Mesendoderm (in vitro differentiated cells): ENCODE data around the gene PHACTR1.

Experiments
- DNase-seq: peaks from one replicate; pipeline ENCODE4 v3.0.0; 2013
- H2AK5ac ChIP-seq: 2 replicates; pipeline ENCODE4 v1.6.1; 2013; ENCODE audit warnings: low read length, inconsistent platforms
- H2BK120ac ChIP-seq: 2 replicates; pipeline ENCODE4 v1.6.1; 2013; ENCODE audit warnings: low read depth, mild to moderate bottlenecking, low read length, moderate library complexity, mixed read lengths
- H2BK15ac ChIP-seq: replicated peaks from 2 replicates; pipeline ENCODE4 v1.6.1; 2013; ENCODE audit warnings: low read depth, mild to moderate bottlenecking, moderate library complexity
- H2BK5ac ChIP-seq: 2 replicates; pipeline ENCODE4 v1.6.1; 2013; ENCODE audit warnings: low read length, inconsistent platforms
- H3K18ac ChIP-seq: 2 replicates; pipeline ENCODE4 v1.6.1; 2013; ENCODE audit warnings: mild to moderate bottlenecking, low read length, mixed read lengths
- H3K23ac ChIP-seq: one replicate; pipeline ENCODE4 v1.6.1; 2013; ENCODE audit warnings: low read length
- H3K27ac ChIP-seq: 2 replicates; pipeline ENCODE4 v1.5.1; 2013; ENCODE audit warnings: low read depth, mild to moderate bottlenecking, inconsistent platforms, low read length, moderate library complexity
- H3K27me3 ChIP-seq: 2 replicates; pipeline ENCODE4 v1.6.1; 2013; ENCODE audit warnings: low read length, control low read depth, mild to moderate bottlenecking, inconsistent platforms; ENCODE audit not compliant: insufficient read depth, poor library complexity
- H3K36me3 ChIP-seq: 2 replicates; pipeline ENCODE4 v1.6.1; 2013; ENCODE audit warnings: low read length, inconsistent platforms; ENCODE audit not compliant: control insufficient read depth, insufficient read depth
- H3K4ac ChIP-seq: one replicate; pipeline ENCODE4 v1.6.1; 2013; ENCODE audit warnings: low read depth, mild to moderate bottlenecking, low read length, moderate library complexity
- H3K4me1 ChIP-seq: 2 replicates; pipeline ENCODE4 v1.6.1; 2013; ENCODE audit warnings: low read depth, low read length, inconsistent platforms; ENCODE audit not compliant: control insufficient read depth
- H3K4me2 ChIP-seq: 2 replicates; pipeline ENCODE4 v1.6.1; 2013; ENCODE audit warnings: low read length
- H3K4me3 ChIP-seq: 2 replicates; pipeline ENCODE4 v1.5.1; 2013; ENCODE audit warnings: mild to moderate bottlenecking, low read length
- H3K56ac ChIP-seq: one replicate; pipeline ENCODE4 v1.6.1; 2013; ENCODE audit warnings: low read length
- H3K79me1 ChIP-seq: 2 replicates; pipeline ENCODE4 v1.6.1; 2013; ENCODE audit warnings: low read length, inconsistent platforms
- H3K79me2 ChIP-seq: 2 replicates; pipeline ENCODE4 v1.6.1; 2013; ENCODE audit warnings: mild to moderate bottlenecking, low read length; ENCODE audit not compliant: control insufficient read depth, insufficient read depth
- H3K9ac ChIP-seq: 2 replicates; pipeline ENCODE4 v1.6.1; 2013; ENCODE audit warnings: low read length, inconsistent platforms
- H4K5ac ChIP-seq: one replicate; pipeline ENCODE4 v1.6.1; 2013; ENCODE audit warnings: low read length
- H4K8ac ChIP-seq: one replicate; pipeline ENCODE4 v1.6.1; 2013; ENCODE audit warnings: low read depth, mild to moderate bottlenecking, control low read depth, low read length, moderate library complexity
- WGBS: extraction: QIAGEN DNeasy Blood & Tissue Kit; methylation state at CpG from one replicate; pipeline ENCODE4 v1.1.7; 2013; ENCODE audit warnings: low lambda C conversion rate, missing lambda C conversion rate; ENCODE audit not compliant: insufficient coverage; ENCODE audit errors: extremely low coverage; 5-methylcytosine and 5-hydroxymethylcytosine counted together

The PHACTR1 gene

GRCh38 chr6:12785921-12786320 lies 69.4 kb downstream of the PHACTR1 start:
- Histone ChIP-seq H3K18ac (no peak overlapping the region), H2AK5ac (no peak overlapping the region), H3K4ac (no peak overlapping the region), H3K79me1 (no peaks in the 10 kb centered on the region), H4K8ac (no peak overlapping the region), H3K4me3 (no peak overlapping the region), H3K9ac (no peak overlapping the region), H3K56ac (no peak overlapping the region), H4K5ac (no peak overlapping the region), H2BK5ac (no peak overlapping the region), H3K23ac (no peak overlapping the region), H3K4me1 (no peaks in the 10 kb centered on the region), H3K79me2 (no peaks in the 10 kb centered on the region), H3K27me3 (no peaks in the 10 kb centered on the region), H3K27ac (no peak overlapping the region), H3K4me2 (no peak overlapping the region), H2BK120ac (no peak overlapping the region), H2BK15ac (no peak overlapping the region), H3K36me3 (no peaks in the 10 kb centered on the region)
- WGBS, result no CpG with 5 or more reads among the region's 4 CpGs
- DNase-seq, result no peak

DNA sequence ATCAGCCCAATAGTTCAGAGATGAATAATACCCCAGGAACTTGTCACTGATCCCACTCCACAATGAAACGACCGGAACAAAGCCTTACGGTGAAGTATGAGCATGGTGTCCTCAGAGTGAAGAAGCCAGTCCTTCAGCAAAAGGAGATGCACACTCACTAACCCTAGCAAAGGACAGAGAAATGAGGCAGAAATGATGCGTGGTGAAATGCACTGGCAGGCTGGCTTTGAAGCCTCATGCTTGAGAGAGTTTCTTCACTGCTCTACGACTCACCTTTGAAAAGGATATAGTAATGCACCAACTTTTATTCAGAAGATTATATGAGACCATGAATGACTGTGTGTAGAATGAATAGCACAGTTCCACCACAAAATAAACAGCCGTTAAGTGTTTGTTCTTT lies 74.8 kb downstream of the PHACTR1 start:
- H3K79me2 ChIP-seq, result no peaks in the 10 kb centered on the region
- no peak overlapping the region for H3K18ac ChIP-seq
- H2BK15ac ChIP-seq, result no peak overlapping the region
- no peak overlapping the region for H4K8ac ChIP-seq
- no peak overlapping the region for H4K5ac ChIP-seq
- no peak overlapping the region for H3K4me3 ChIP-seq
- no peak overlapping the region for H2BK5ac ChIP-seq
- no peaks in the 10 kb centered on the region for H3K4me1 ChIP-seq
- H3K23ac ChIP-seq, result no peak overlapping the region
- H3K27me3 ChIP-seq, result no peaks in the 10 kb centered on the region
- H3K36me3 ChIP-seq, result no peaks in the 10 kb centered on the region
- no peak overlapping the region for H2AK5ac ChIP-seq
- no peak overlapping the region for H3K4me2 ChIP-seq
- H2BK120ac ChIP-seq, result no peak overlapping the region
- no peak overlapping the region for H3K9ac ChIP-seq
- no peaks in the 10 kb centered on the region for H3K79me1 ChIP-seq
- WGBS, result no CpG with 5 or more reads among the region's 6 CpGs
- H3K27ac ChIP-seq, result no peak overlapping the region
- no peak overlapping the region for H3K4ac ChIP-seq
- no peak overlapping the region for H3K56ac ChIP-seq
- no peak for DNase-seq

DNA sequence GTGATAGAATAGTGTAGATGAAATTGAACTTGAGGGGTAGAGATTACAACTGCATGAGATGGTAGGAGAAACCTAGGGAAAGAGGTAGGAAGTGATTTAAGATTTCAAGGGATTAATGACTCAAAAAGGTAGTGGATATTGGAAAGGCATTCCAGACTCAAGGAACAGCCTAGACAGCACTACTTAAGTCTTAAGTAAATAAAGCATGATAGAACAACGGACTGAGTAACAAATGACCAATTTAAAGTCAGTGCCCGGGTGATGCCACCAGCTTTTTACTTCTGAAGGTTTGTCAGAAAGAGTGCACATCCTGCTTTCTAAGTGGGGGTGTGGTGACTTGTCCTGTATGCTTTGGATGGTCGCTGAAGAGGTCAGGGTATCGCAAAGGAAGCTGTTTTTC lies 81.8 kb downstream of the PHACTR1 start:
- WGBS, result no CpG with 5 or more reads among the region's 4 CpGs

GRCh38 chr6:12800120-12800519 lies 83.6 kb downstream of the PHACTR1 start:
- Histone ChIP-seq H3K79me1 (no peaks in the 10 kb centered on the region), H3K27ac (no peak overlapping the region), H4K8ac (no peak overlapping the region), H3K9ac (no peak overlapping the region), H3K4me3 (no peak overlapping the region), H2BK120ac (no peak overlapping the region), H3K27me3 (no peaks in the 10 kb centered on the region), H2BK15ac (no peak overlapping the region), H2BK5ac (no peak overlapping the region), H3K36me3 (no peaks in the 10 kb centered on the region), H3K79me2 (no peaks in the 10 kb centered on the region), H4K5ac (no peak overlapping the region), H3K4me2 (no peak overlapping the region), H3K4ac (no peak overlapping the region), H3K56ac (no peak overlapping the region), H3K18ac (no peak overlapping the region), H3K23ac (no peak overlapping the region), H3K4me1 (no peaks in the 10 kb centered on the region), H2AK5ac (no peak overlapping the region)
- WGBS, result no CpG with 5 or more reads among the region's 1 CpG
- DNase-seq, result no peak

More for the DNA sequence above, 81.8 kb downstream of the PHACTR1 start:
- Histone ChIP-seq H3K23ac (no peak overlapping the region), H3K79me2 (no peaks in the 10 kb centered on the region), H2BK120ac (no peak overlapping the region), H4K8ac (no peak overlapping the region), H3K27me3 (no peaks in the 10 kb centered on the region), H2BK5ac (no peak overlapping the region), H3K4me1 (no peaks in the 10 kb centered on the region), H2AK5ac (no peak overlapping the region), H3K79me1 (no peaks in the 10 kb centered on the region), H3K4ac (no peak overlapping the region), H3K27ac (no peak overlapping the region), H3K56ac (no peak overlapping the region), H4K5ac (no peak overlapping the region), H3K18ac (no peak overlapping the region), H3K36me3 (no peaks in the 10 kb centered on the region), H2BK15ac (no peak overlapping the region), H3K9ac (no peak overlapping the region), H3K4me2 (no peak overlapping the region), H3K4me3 (no peak overlapping the region)
- no peak for DNase-seq

GRCh38 chr6:12801141-12801540 lies 84.6 kb downstream of the PHACTR1 start:
- H3K4ac ChIP-seq, result no peak overlapping the region
- H3K27ac ChIP-seq, result no peak overlapping the region
- H3K36me3 ChIP-seq, result no peaks in the 10 kb centered on the region
- no peak overlapping the region for H3K56ac ChIP-seq
- no peaks in the 10 kb centered on the region for H3K4me1 ChIP-seq
- H2BK5ac ChIP-seq, result no peak overlapping the region
- no peak overlapping the region for H3K4me3 ChIP-seq
- no peak overlapping the region for H3K18ac ChIP-seq
- H2AK5ac ChIP-seq, result no peak overlapping the region
- H2BK120ac ChIP-seq, result no peak overlapping the region
- 100% methylated on average over 1 of the region's 3 CpGs for WGBS
- H3K27me3 ChIP-seq, result no peaks in the 10 kb centered on the region
- no peak overlapping the region for H4K8ac ChIP-seq
- H3K79me2 ChIP-seq, result no peaks in the 10 kb centered on the region
- no peak overlapping the region for H2BK15ac ChIP-seq
- H3K23ac ChIP-seq, result no peak overlapping the region
- H3K79me1 ChIP-seq, result no peaks in the 10 kb centered on the region
- no peak overlapping the region for H3K4me2 ChIP-seq
- no peak for DNase-seq
- H4K5ac ChIP-seq, result no peak overlapping the region
- no peak overlapping the region for H3K9ac ChIP-seq

DNA sequence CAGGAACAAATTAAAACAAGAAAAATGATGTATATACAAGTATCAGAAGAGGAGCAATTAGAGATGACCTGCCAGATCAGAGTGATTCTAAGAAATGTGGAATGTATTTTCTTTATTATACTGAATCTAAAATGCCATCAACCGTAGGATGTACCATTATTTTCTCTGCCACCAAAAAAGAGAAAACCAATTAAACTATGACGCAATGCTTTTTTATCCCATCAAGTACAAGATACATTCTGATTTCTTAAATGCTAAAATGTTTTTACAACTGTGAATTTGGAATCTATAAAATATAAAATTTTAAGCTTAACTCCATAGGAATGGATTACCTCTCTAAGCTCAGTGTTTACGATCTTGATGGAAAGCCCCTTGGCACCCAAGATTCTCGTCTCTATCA lies 85.9 kb downstream of the PHACTR1 start:
- no CpG with 5 or more reads among the region's 4 CpGs for WGBS
- Histone ChIP-seq H3K18ac (no peak overlapping the region), H4K5ac (no peak overlapping the region), H2AK5ac (no peak overlapping the region), H3K79me2 (no peaks in the 10 kb centered on the region), H3K27me3 (no peaks in the 10 kb centered on the region), H4K8ac (no peak overlapping the region), H3K4me1 (no peaks in the 10 kb centered on the region), H2BK15ac (no peak overlapping the region), H3K9ac (no peak overlapping the region), H3K27ac (no peak overlapping the region), H3K79me1 (no peaks in the 10 kb centered on the region), H3K36me3 (no peaks in the 10 kb centered on the region), H3K23ac (no peak overlapping the region), H3K4me2 (no peak overlapping the region), H2BK120ac (no peak overlapping the region), H2BK5ac (no peak overlapping the region), H3K4me3 (no peak overlapping the region), H3K56ac (no peak overlapping the region), H3K4ac (no peak overlapping the region)
- no peak for DNase-seq
